Large intestine (tissue), 3 donors: ENCODE data around the gene ZNF433. TPM values are rescaled to one million over a fixed set of nuclear protein-coding genes. Genes with fewer than 3 reads are reported as not detected.
"Not testable (repeated sequence)": the region's sequence is repeated elsewhere in the genome, so short reads cannot be mapped to it uniquely, and the experiment has no call there.

Source experiments
- DNase-seq, 2 donors: peaks; one replicate each; pipeline versions ENCODE4 v3.0.0 to v3.0.0-alpha.2; 2013
- H3K27ac ChIP-seq: one replicate; pipeline ENCODE4 v1.5.1; 2013; ENCODE audit warnings: low read length
- H3K27me3 ChIP-seq: 2 replicates; pipeline ENCODE4 v1.6.1; 2013; ENCODE audit warnings: low read length; ENCODE audit not compliant: control insufficient read depth, insufficient read depth
- H3K36me3 ChIP-seq: 2 replicates; pipeline ENCODE4 v1.6.1; 2013; ENCODE audit warnings: low read length; ENCODE audit not compliant: control insufficient read depth, insufficient read depth
- H3K4me1 ChIP-seq: one replicate; pipeline ENCODE4 v1.6.1; 2013; ENCODE audit warnings: low read length; ENCODE audit not compliant: control insufficient read depth, insufficient read depth
- H3K4me3 ChIP-seq: one replicate; pipeline ENCODE4 v1.5.1; 2013; ENCODE audit warnings: low read length
- H3K9me3 ChIP-seq: one replicate; pipeline ENCODE4 v1.6.1; 2013; ENCODE audit warnings: mild to moderate bottlenecking, low read depth, low read length, moderate library complexity; ENCODE audit not compliant: control insufficient read depth
- WGBS: methylation state at CpG from one replicate; pipeline ENCODE4 v1.1.5; 2013; ENCODE audit warnings: low lambda C conversion rate; ENCODE audit not compliant: insufficient coverage; 5-methylcytosine and 5-hydroxymethylcytosine counted together
- polyA plus RNA-seq: library from polyadenylated mRNA; unstranded; fragments of 120-200 nt; gene quantifications from one replicate; pipeline ENCODE4 v1.2.1, GENCODE V29; 2013

Gene ZNF433
- polyA plus RNA-seq, 1 donor, result 6.4 TPM

DNA sequence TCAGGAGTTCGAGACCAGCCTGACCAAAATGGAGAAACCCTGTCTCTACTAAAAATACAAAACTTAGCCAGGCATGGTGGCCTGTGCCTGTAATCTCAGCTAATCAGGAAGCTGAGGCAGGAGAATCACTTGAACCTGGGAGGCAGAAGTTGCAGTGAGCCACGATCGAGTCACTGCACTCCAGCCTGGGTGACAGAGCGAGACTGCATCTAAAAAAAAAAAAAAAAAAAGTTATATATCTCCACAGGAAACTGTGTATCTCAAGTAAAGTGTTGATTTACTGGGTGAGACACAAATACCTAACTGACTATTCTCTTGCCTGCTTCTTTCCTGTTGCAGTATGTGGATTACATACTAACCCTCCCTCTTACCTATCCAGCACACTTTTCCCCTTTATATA, 43.6 kb downstream of the ZNF433 start:
- not testable (repeated sequence) for H3K27ac ChIP-seq, DNase-seq

DNA sequence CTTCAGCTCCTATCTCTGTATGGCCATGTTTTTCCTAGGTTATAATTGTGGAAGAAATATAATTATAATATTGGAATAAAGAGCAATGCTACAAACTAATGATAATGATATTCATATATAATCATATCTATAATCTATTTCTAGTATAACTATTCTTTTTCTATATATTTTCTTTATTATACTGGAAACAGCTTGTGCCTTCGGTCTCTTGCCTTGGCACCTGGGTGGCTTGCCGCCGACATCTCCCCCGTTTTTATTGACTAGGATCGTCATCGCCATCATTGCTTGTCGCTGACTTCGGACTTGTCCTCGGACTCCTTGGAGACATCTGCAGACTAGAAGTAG, 46.4 kb downstream of the ZNF433 start:
- H3K27ac ChIP-seq, result no peak overlapping the region
- no peak overlapping the region for H3K4me3 ChIP-seq
- WGBS, result 80% methylated on average over 3 of the region's 9 CpGs
- H3K4me1 ChIP-seq, result no peaks in the 10 kb centered on the region
- DNase-seq, result no peak
- no peaks in the 10 kb centered on the region for H3K27me3 ChIP-seq
- no peaks in the 10 kb centered on the region for H3K9me3 ChIP-seq
- no peaks in the 10 kb centered on the region for H3K36me3 ChIP-seq

More for the DNA sequence above, 43.6 kb downstream of the ZNF433 start:
- not testable (repeated sequence) for H3K9me3 ChIP-seq, H3K4me1 ChIP-seq, H3K4me3 ChIP-seq, H3K36me3 ChIP-seq, H3K27me3 ChIP-seq
- WGBS, result no CpG with 5 or more reads among the region's 4 CpGs

DNA sequence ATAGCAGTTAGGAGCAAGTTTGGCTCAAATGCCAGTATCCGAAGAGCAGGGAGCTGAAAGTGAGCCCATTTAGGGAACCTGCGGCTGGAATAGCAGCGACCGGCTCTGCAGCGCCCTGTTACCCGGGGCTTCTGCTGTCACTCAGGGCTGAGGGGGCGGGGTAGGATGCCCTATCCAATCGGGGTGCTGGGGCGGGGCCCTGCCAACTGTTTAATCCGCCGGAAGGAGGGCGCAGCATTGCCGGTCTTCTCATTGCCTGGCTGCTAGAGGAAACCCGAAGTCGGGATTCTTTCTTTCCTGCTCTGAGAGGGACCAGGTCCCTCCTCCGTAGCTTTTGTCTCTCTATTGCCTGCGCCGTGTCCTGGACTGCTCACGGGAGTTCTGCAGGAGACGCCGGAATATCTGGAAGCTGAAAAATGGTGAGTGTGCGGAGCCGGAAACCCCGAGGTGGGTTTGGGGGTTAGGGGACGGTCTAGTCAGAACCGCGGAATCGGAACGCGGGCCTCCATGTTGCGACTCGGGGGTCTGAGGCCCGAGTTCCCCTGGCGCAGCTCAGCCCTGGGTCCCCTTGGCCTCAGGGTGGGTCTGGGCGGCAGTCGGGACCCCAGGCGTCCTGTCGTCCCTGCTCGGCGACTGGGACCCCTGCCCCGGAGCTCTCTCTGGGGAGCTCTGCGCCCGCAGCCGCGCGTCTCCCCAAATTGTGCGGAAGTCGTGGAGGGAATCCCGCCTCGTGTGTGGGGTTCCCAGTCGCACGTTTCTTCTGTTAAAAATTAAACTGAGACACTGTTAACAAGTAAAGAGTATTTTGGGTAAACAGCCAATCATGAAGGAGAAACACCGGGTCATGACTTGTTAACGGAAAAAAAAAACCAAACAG, 47.8 kb downstream of the ZNF433 start:
- Histone ChIP-seq H3K27ac (peak overlapping the region; percentile 69), H3K4me3 (peak overlapping the region; percentile 86), H3K36me3 (no peaks in the 10 kb centered on the region), H3K4me1 (no peaks in the 10 kb centered on the region), H3K27me3 (no peaks in the 10 kb centered on the region), H3K9me3 (peaks cover 1% of the 10 kb centered on the region)
- 0% methylated on average over 2 of the region's 54 CpGs for WGBS
- peak; percentile 86 to 93 for DNase-seq

GRCh38 chr19:11986754-11987153, 48.7 kb downstream of the ZNF433 start:
- H3K27me3 ChIP-seq, result no peaks in the 10 kb centered on the region
- H3K27ac ChIP-seq, result no peak overlapping the region
- peaks cover 5% of the 10 kb centered on the region for H3K9me3 ChIP-seq
- no peak for DNase-seq
- no CpG with 5 or more reads among the region's 17 CpGs for WGBS
- H3K36me3 ChIP-seq, result no peaks in the 10 kb centered on the region
- H3K4me3 ChIP-seq, result no peak overlapping the region
- no peaks in the 10 kb centered on the region for H3K4me1 ChIP-seq

DNA sequence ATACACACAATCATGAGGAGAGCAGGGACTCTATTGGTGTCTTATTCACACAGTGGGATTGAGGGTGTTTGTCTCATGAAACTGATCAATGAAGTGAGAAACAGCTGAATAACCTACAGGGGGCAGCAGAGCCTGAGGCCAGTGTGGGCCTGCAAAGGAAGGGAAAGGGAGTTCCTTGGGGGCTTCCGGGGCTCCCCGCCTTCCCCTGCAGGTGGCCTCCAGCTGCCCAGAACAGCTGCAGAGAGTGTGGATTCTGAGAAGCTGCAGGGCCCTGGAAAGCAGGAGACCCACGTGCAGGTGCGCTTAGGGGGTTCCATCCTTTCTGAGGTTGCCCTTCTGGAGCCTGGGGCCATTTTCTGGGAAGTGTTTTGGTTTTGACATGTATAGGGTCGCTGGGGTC, 50.5 kb downstream of the ZNF433 start:
- no peak overlapping the region for H3K4me3 ChIP-seq
- no peaks in the 10 kb centered on the region for H3K4me1 ChIP-seq
- no peaks in the 10 kb centered on the region for H3K27me3 ChIP-seq
- DNase-seq, result no peak
- H3K27ac ChIP-seq, result no peak overlapping the region
- H3K36me3 ChIP-seq, result no peaks in the 10 kb centered on the region
- WGBS, result no CpG with 5 or more reads among the region's 5 CpGs
- H3K9me3 ChIP-seq, result peaks cover 16% of the 10 kb centered on the region

- peaks cover 10% of the 10 kb centered on the region for H3K36me3 ChIP-seq
- no peaks in the 10 kb centered on the region for H3K27me3 ChIP-seq
- DNase-seq, result no peak
- no peak overlapping the region for H3K4me3 ChIP-seq
- H3K4me1 ChIP-seq, result no peaks in the 10 kb centered on the region
- WGBS, result no CpG with 5 or more reads among the region's 4 CpGs
- H3K27ac ChIP-seq, result no peak overlapping the region
- H3K9me3 ChIP-seq, result peaks cover 25% of the 10 kb centered on the region
Measured at GRCh38 chr19:11982526-11982925, 53.0 kb downstream of the ZNF433 start.

DNA sequence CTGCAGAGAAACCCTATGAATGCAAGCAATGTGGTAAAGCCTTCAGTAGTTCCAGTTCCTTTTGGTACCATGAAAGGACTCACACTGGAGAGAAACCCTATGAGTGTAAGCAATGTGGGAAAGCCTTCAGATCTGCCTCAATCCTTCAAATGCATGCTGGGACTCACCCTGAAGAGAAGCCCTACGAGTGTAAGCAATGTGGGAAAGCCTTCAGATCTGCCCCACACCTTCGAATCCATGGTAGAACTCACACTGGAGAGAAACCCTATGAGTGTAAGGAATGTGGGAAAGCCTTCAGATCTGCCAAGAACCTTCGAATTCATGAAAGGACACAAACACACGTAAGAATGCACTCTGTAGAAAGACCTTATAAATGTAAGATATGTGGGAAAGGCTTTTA, 56.0 kb downstream of the ZNF433 start:
- Histone ChIP-seq H3K27ac (no peak overlapping the region), H3K27me3 (no peaks in the 10 kb centered on the region), H3K9me3 (peaks cover 33% of the 10 kb centered on the region), H3K4me1 (no peaks in the 10 kb centered on the region), H3K4me3 (no peak overlapping the region), H3K36me3 (peaks cover 17% of the 10 kb centered on the region)
- WGBS, result no CpG with 5 or more reads among the region's 4 CpGs
- no peak for DNase-seq

GRCh38 chr19:11978492-11979100, 56.9 kb downstream of the ZNF433 start:
- Histone ChIP-seq H3K27ac (no peak overlapping the region), H3K4me1 (no peaks in the 10 kb centered on the region), H3K27me3 (no peaks in the 10 kb centered on the region), H3K4me3 (no peak overlapping the region), H3K9me3 (peaks cover 33% of the 10 kb centered on the region), H3K36me3 (peaks cover 17% of the 10 kb centered on the region)
- no peak for DNase-seq
- whole genome bisulfite sequencing, result 100% methylated on average over 4 of the region's 9 CpGs

- Histone ChIP-seq H3K27ac (no peak overlapping the region), H3K4me1 (no peaks in the 10 kb centered on the region), H3K4me3 (no peak overlapping the region), H3K36me3 (peaks cover 12% of the 10 kb centered on the region), H3K27me3 (no peaks in the 10 kb centered on the region), H3K9me3 (peaks cover 8% of the 10 kb centered on the region)
- WGBS, result 95% methylated on average over 2 of the region's 5 CpGs
- no peak for DNase-seq
Measured at GRCh38 chr19:11973019-11973810, 62.3 kb downstream of the ZNF433 start.

- H3K4me1 ChIP-seq, result no peaks in the 10 kb centered on the region
- peaks cover 6% of the 10 kb centered on the region for H3K9me3 ChIP-seq
- H3K4me3 ChIP-seq, result no peak overlapping the region
- H3K36me3 ChIP-seq, result no peaks in the 10 kb centered on the region
- no peak for DNase-seq
- H3K27ac ChIP-seq, result no peak overlapping the region
- WGBS, result no CpG with 5 or more reads among the region's 2 CpGs
- H3K27me3 ChIP-seq, result no peaks in the 10 kb centered on the region
Measured at GRCh38 chr19:11971041-11971440, 64.4 kb downstream of the ZNF433 start.
